Measurements from ENCODE around the gene EPOP. TPM values are rescaled to one million over a fixed set of nuclear protein-coding genes. Genes with fewer than 3 reads are reported as not detected.

Gene EPOP
- total RNA-seq, 2 donors from 2014 or later = 1.6 to 2.6 TPM

GRCh38 chr17:38706505-38707216 lies 31.9 kb upstream of the EPOP start:
- DNase-seq (ENCODE audit: low spot score) = peak; percentile 80
- intact Hi-C loops (cut with DNase I) = no loop called here

- DNase-seq (ENCODE audit: low spot score) = no peak
- intact Hi-C loops (cut with DNase I) = loop anchor here in 1 of 2 donors (2.0 kb wide), 1 partner anchor 27 kb away; no protein-coding TSS in a partner anchor
Observed at GRCh38 chr17:38705803-38706504, 31.2 kb upstream of the EPOP start.

GRCh38 chr17:38705523-38705802 lies 30.7 kb upstream of the EPOP start:
- no peak for DNase-seq (ENCODE audit: low spot score)
- intact Hi-C loops (cut with DNase I) = loop anchor here in 1 of 2 donors (2.0 kb wide), 1 partner anchor 27 kb away; no protein-coding TSS in a partner anchor

- peak; percentile 93 for DNase-seq (ENCODE audit: low spot score)
Observed at GRCh38 chr17:38704606-38705522, 30.1 kb upstream of the EPOP start, which contains the start of gene MLLT6. Gene MLLT6, plus strand, starts transcription at chr17:38705273. Its CDS starts 360 bp downstream, at chr17:38705633.

GRCh38 chr17:38703742-38704605 lies 29.2 kb upstream of the EPOP start:
- intact Hi-C loops (cut with DNase I) = loop anchor here in 1 of 2 donors (2.0 kb wide), 1 partner anchor 25 kb away; no protein-coding TSS in a partner anchor
- peak; percentile 91 for DNase-seq (ENCODE audit: low spot score)

More at GRCh38 chr17:38704606-38705522, 30.1 kb upstream of the EPOP start, which contains the start of gene MLLT6:
- intact Hi-C loops (cut with DNase I) = loop anchor here in 1 of 2 donors (2.0 kb wide), 1 partner anchor 26 kb away; no protein-coding TSS in a partner anchor

- DNase-seq (ENCODE audit: low spot score) = no peak
- intact Hi-C loops (cut with DNase I) = no loop called here
Observed at GRCh38 chr17:38702916-38703741, 28.4 kb upstream of the EPOP start.

- peak; percentile 95 for DNase-seq (ENCODE audit: low spot score)
- intact Hi-C loops (cut with DNase I) = no loop called here
Observed at GRCh38 chr17:38702166-38702915, 27.6 kb upstream of the EPOP start.

GRCh38 chr17:38701504-38702165 lies 26.9 kb upstream of the EPOP start:
- intact Hi-C loops (cut with DNase I) = no loop called here
- DNase-seq (ENCODE audit: low spot score) = no peak

- intact Hi-C loops (cut with DNase I) = no loop called here
- DNase-seq (ENCODE audit: low spot score) = no peak
Observed at GRCh38 chr17:38698760-38699159, 24.0 kb upstream of the EPOP start.

GRCh38 chr17:38697061-38697820 lies 22.5 kb upstream of the EPOP start:
- intact Hi-C loops (cut with DNase I) = no loop called here
- no peak for DNase-seq (ENCODE audit: low spot score)

- intact Hi-C loops (cut with DNase I) = no loop called here
- DNase-seq (ENCODE audit: low spot score) = peak; percentile 96
Observed at GRCh38 chr17:38693700-38694329, 19.1 kb upstream of the EPOP start.

- no peak for DNase-seq (ENCODE audit: low spot score)
Observed at GRCh38 chr17:38691154-38691553, 16.4 kb upstream of the EPOP start.

GRCh38 chr17:38690386-38690785 lies 15.6 kb upstream of the EPOP start:
- intact Hi-C loops (cut with DNase I) = no loop called here
- DNase-seq (ENCODE audit: low spot score) = no peak

More at GRCh38 chr17:38691154-38691553, 16.4 kb upstream of the EPOP start:
- intact Hi-C loops (cut with DNase I) = no loop called here

- intact Hi-C loops (cut with DNase I) = no loop called here
- no peak for DNase-seq (ENCODE audit: low spot score)
Observed at GRCh38 chr17:38687286-38687685, 12.5 kb upstream of the EPOP start.

- intact Hi-C loops (cut with DNase I) = no loop called here
Observed at GRCh38 chr17:38685491-38685890, 10.7 kb upstream of the EPOP start.

More at GRCh38 chr17:38685491-38685890, 10.7 kb upstream of the EPOP start:
- peak; percentile 87 for DNase-seq (ENCODE audit: low spot score)
